AG09319 (cell line): ENCODE data around the gene RAD9A.

Experiments
- DNase-seq: peaks from one replicate; pipeline ENCODE4 v3.0.0-alpha.2; 2010; ENCODE audit warnings: low read depth; ENCODE audit errors: extremely low read depth
- TF ChIP-seq, protein P1 (sequence below): IDR thresholded peaks from 2 replicates; pipeline ENCODE4 v1.5.1; 2011; ENCODE audit warnings: low read depth, mild to moderate bottlenecking, inconsistent platforms, low read length, moderate library complexity

The RAD9A gene

DNA sequence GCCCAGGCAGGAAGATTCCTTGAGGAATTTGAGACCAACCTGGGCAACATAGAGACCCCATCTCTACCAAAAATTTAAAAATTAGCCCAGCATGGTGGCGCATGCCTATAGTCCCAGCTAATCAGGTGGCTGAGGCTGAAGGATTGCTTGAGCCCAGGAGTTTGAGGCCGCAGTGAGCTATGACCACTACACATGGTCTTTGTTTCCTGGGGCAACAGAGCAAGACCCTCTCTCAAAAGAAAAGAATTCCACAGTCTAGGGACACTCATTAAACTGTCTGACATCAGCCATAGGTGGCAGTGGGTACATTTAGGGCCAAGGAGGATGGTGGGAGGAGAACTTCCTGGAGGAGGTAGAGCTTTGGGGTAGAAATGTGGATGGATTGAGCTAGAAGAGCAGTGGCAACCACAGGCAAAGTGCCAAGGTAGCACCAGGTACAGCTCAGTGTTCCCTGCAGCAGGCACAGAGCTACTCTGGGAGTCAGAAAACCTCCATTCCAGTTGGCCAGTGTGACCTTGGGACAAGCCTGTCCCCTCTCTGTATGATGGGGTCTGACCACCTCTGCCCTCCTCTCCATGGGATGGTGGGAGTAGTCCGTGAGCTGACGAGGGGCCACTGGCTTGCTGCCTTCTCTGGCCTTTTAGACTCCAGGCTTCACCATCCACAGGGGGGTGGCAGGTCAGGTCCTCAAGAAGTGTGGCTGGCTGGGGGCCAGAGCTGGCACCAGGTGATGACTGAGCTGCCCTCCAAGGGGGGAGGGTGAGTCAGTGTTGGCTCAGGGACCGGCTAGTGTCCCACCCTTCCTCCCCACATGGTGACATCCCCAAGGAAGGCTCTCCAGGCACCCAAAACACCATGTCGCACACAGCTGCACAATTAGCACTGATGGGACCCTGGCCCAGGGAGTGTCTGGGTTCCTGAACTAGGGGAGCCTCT lies 14.6 kb upstream of the RAD9A start:
- TF ChIP-seq, protein P1, sequence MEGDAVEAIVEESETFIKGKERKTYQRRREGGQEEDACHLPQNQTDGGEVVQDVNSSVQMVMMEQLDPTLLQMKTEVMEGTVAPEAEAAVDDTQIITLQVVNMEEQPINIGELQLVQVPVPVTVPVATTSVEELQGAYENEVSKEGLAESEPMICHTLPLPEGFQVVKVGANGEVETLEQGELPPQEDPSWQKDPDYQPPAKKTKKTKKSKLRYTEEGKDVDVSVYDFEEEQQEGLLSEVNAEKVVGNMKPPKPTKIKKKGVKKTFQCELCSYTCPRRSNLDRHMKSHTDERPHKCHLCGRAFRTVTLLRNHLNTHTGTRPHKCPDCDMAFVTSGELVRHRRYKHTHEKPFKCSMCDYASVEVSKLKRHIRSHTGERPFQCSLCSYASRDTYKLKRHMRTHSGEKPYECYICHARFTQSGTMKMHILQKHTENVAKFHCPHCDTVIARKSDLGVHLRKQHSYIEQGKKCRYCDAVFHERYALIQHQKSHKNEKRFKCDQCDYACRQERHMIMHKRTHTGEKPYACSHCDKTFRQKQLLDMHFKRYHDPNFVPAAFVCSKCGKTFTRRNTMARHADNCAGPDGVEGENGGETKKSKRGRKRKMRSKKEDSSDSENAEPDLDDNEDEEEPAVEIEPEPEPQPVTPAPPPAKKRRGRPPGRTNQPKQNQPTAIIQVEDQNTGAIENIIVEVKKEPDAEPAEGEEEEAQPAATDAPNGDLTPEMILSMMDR = no peak

DNA sequence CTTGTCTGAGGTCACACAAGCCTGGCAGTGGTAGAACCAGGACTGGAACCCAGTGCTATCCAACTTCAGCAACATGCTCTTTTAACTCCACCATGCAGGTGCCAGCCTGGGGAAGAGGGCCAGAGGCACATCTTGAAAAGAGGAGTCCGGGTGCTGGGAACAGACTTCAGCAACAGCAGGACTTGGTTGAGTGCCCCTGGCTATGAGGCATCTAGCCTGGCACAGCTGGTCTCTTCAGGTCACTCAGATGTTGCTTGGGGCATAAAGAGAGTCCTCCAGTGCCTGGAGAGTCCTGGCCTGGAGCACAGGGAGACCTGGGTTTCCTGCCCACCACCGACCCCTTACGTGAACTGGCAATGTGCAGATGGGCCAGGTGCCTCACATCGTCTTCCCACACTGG lies 13.2 kb upstream of the RAD9A start:
- TF ChIP-seq, protein P1 = no peak
- no peak for DNase-seq

More for the DNA sequence above, 14.6 kb upstream of the RAD9A start:
- no peak for DNase-seq

DNA sequence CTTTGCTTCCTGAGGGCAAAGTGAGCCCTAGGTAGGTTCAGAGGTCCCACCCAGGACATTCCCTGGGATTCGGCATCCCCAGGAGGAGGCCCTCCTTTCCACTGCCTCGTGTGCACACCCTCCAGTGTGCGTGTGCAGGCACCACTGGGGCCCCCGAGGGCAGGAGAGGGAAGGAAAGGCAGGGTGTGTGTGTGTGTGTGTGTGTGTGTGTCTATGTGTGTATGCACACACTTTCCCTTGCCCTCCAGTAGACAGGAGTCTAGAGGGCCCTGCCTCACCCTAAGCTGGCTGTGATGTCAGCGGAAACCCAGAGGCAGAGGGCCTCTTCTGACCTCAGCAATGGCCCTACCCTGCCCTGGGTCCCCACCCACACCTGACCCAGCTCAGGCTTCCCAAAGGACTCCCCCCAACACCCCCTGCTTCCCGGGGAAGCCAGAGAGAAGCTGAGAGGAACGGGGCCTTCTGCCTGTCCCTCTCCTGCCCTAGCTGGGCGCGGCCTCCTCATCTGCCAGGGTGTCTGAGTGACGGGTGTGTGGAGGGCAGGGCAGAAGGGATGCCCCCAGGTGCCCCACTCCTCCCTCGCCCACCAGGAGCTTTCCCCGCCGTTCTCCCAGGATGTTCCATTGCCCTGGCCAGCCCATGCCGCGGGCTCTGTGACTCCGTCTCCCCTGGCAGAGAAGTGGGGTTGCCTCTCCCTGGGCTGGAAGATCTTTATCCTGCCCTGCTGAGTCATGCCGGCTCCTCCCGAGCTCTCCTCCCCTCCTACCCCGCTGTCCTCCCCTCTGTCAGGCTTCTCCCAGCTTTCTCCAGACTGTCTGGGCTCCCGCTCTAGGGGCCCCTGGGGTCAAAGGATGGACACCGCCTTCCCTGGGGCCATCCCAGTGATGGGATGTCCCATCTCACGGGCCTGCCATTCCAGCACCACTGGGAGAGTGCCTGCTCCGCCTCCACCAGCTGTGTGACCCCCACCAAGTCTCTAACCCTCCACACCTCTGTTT lies 12.4 kb upstream of the RAD9A start:
- DNase-seq = no peak
- TF ChIP-seq, protein P1 = no peak

DNA sequence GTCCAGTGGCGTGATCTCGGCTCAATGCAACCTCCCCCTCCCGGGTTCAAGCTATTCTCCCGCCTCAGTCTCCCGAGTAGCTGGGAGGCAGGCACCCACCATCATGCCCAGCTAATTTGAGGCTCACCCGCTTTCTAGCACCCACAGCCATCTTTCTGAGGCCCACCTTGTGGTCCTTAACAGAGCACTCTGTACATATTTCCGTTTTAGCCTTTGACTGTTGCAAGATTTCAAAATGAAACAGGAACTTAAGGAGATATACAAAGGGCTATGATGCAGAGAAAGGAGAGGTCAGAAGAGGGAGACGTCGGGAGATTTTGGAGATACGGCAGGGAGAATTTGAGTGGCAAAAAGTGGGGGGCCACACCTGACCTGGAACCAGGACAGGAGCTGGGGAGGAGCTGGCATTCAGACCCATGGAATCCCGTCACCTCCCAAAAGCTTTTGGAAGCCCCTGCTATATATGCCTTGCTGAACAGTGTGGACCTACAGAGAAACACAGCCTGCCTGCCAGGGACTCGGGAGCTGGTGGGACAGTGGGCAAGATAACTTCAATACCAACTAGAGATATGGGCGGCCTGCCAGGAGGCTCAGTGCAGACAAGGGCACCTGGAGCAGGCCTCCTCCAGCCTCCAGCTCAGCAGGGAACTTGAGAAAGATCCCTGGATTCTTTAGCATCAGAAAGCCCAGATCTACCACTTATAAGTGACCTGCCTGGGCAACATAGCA lies 10.4 kb upstream of the RAD9A start:
- DNase-seq = no peak
- TF ChIP-seq, protein P1 = no peak

DNA sequence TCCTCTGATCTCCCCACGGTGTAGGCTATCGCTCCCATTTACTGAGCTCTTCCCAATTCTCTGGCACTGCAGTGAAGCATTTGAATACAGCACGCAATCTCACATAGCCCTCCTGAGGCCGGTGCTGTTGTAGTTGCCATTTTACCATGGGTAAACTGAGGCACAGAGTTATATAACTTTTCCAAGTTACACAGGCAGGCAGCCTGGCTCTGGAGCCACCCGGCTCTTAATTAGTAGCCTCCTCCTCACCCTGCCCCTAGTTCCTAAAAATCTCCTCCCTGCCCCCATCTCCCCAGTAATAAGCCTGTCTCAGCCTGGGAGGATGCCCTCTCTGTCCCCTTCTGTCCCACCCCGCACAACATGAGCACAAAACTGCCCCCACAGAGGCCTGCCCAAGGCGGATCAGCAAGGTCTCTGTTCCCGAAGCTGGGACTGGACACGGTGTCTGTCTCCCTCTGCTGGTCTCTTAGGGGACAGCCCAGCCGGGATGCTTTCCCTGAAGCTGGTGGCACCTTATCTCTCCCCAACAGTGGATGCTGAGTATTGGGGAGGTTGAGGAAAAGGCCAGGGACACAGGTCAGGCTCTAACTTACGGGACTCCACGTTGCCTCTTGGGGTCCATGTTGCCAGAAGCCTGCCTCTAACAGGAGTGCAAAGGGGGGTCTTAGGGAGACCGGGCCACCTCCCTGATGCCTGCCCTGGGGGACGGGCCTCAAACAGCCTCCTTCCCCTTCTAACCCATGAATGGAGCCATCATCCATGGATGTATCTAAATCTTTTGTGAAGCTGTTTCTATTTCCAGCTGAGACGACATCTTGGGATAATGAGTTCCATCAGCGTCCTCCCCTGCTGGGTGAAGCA lies 9.3 kb upstream of the RAD9A start:
- no peak for DNase-seq
- TF ChIP-seq, protein P1 = peak; percentile 100

DNA sequence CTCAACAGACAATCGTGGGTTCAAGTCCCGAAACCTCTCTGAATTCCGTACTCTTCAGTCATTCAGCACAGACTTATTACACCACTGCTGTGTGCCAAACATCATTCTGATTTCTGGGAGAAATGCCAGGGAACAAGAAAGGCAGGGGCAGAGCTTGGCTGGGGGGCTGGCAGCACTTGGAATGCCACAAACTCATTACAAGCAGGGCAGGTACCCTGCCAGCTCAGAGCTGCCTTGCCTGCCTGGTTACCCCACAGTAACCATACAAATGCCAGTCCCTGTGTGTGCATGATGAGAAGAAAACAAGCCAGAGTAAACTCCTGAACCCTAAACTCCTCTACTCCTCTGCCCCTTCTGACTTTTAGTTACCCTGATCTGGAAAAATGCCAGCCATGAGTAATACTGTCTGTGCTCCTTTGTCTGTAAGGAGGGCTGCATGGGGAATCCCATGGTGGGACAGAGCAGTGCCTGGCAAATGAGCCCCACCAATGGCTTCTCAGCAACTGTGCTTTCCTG lies 6.9 kb upstream of the RAD9A start:
- TF ChIP-seq, protein P1 = no peak
- no peak for DNase-seq
